ENCODE data around the gene TEAD1. TPM values are rescaled to one million over a fixed set of nuclear protein-coding genes. Genes with fewer than 3 reads are reported as not detected.

The TEAD1 gene
- total RNA-seq, 2 experiments from 2014 or later, result 1.0 to 1.5 TPM

DNA sequence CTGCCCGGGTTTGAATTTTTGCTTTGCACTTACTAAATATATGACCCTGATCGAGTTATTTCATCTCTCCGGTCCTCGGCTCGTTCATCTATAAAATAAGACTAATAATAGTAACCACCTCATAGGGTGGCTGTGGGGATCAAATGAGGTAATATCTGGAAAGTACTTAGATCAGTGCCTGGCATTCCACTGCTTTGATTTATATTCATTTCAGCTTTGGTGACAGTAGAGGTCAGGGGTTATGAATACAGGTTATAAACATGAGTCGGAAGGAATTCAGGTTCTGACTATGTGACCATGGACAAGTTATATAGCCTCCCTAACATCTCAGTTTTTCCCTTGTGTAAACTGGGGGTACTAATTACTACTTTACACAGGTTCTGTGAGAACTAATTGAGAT lies 2.9 kb upstream of the TEAD1 start:
- ChIA-PET CTCF (interaction anchor here (0.6 kb wide), 1 partner anchor 336 kb away, joined by 3 read pairs; no protein-coding TSS in a partner anchor), POLR2A (no interaction called here)
- peaks cover 8% of the 10 kb centered on the region for H3K4me1 Mint-ChIP-seq (ENCODE audit: low read depth)
- no peak overlapping the region for H3K27ac Mint-ChIP-seq
- peaks cover 57% of the 10 kb centered on the region for H3K27me3 Mint-ChIP-seq
- no peak overlapping the region for H3K4me3 Mint-ChIP-seq
- H3K9me3 Mint-ChIP-seq, result no peaks in the 10 kb centered on the region
- no peak for DNase-seq
- H3K36me3 Mint-ChIP-seq, result no peaks in the 10 kb centered on the region
- intact Hi-C loops (cut with micrococcal nuclease), result loop anchor here (5.0 to 10.0 kb wide), 4 partner anchors 216 to 996 kb away; partner anchors contain the start of genes FAR1 and USP47

DNA sequence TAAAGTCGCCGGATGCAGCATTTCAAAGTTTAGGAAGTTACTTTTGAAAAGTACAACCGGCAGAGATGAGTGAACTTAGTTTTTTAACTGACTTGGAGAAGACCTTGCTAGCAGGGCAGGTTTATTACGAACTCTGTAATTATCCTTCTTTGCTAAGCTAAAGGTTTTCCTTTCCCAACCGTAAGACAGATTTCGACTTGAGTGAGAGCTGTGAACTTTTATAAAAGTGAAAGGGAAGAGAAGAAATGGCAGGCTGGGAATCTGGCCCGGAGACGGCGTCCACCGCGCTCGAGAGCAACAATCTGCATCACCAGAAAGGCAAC lies 659 bp upstream of the TEAD1 start:
- DNase-seq, result no peak
- intact Hi-C loops (cut with micrococcal nuclease), result loop anchor here (5.0 to 10.0 kb wide), 4 partner anchors 214 to 994 kb away; partner anchors contain the start of genes FAR1 and USP47
- CTCF ChIA-PET, result no interaction called here

DNA sequence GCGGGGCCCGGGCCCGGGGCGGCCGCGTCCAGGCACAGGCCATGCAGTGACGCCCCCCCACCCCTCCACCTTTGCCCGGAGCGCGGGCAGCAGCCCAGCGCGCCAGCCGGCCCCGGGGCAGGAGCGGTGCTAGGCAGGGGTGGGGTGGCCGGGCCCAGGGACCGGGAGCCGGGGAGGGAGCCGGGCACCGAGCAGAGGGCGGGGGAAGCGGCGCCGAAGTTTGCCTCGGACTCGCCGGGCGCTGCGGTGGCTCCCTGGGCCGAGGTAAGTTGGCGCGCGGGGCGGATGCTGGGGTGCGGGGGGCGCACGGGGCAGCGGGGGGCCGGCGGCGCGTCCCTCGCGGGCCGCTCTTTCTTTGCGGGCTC lies 332 bp downstream of the TEAD1 start:
- peaks cover 61% of the 10 kb centered on the region for H3K27me3 Mint-ChIP-seq
- intact Hi-C loops (cut with micrococcal nuclease), result loop anchor here (5.0 to 10.0 kb wide), 4 partner anchors 213 to 993 kb away; partner anchors contain the start of genes FAR1 and USP47
- ChIA-PET POLR2A (no interaction called here), CTCF (no interaction called here)
- H3K4me3 Mint-ChIP-seq, result no peak overlapping the region
- peaks cover 8% of the 10 kb centered on the region for H3K4me1 Mint-ChIP-seq (ENCODE audit: low read depth)
- no peak overlapping the region for H3K27ac Mint-ChIP-seq
- no peaks in the 10 kb centered on the region for H3K36me3 Mint-ChIP-seq
- H3K9me3 Mint-ChIP-seq, result no peaks in the 10 kb centered on the region
- no peak for DNase-seq

More for the DNA sequence above, 659 bp upstream of the TEAD1 start:
- H3K27ac Mint-ChIP-seq, result no peak overlapping the region
- no peaks in the 10 kb centered on the region for H3K36me3 Mint-ChIP-seq
- peak overlapping the region; percentile 76 for H3K4me3 Mint-ChIP-seq
- peaks cover 61% of the 10 kb centered on the region for H3K27me3 Mint-ChIP-seq
- peaks cover 8% of the 10 kb centered on the region for H3K4me1 Mint-ChIP-seq (ENCODE audit: low read depth)
- POLR2A ChIA-PET, result no interaction called here
- no peaks in the 10 kb centered on the region for H3K9me3 Mint-ChIP-seq

DNA sequence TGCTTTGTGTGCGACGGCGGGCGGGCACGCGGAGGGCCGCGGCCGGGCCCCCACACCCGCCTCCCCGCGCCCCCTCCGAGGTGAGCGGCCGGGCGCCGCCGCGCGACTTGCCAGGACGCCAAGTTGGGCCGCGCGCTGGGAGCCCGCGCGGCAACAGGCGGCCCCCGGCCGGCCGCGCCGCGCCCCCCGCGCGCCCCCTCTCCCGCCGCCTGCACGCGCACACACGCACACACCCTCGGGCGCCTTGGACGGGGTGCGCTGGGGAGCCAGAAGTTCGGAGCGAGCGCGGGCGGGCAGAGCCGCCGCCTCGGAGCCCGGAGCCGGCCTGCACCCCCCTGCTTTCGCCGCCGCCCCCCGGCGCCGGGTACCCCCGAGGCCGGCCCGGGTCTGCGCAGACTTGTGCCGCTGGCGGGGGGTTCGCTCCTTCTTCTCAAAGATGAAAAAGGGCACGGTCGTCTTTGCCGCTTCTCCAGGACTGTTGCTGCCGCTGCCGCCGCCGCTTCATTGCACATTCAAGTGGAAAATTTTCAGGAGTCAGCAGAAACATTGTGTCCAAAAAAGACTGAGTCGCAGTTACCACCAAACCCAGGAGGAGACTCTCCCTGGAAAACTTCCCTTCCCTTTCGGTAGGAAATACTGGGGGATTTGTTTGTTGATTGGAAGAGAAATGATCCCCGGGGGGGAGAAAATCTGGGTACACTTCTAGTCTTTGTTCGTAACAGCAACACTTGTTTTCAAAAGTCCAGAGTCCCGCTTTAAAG lies 895 bp downstream of the TEAD1 start:
- intact Hi-C loops (cut with micrococcal nuclease), result loop anchor here (5.0 to 10.0 kb wide), 4 partner anchors 212 to 992 kb away; partner anchors contain the start of genes FAR1 and USP47
- H3K4me1 Mint-ChIP-seq (ENCODE audit: low read depth), result peaks cover 9% of the 10 kb centered on the region

DNA sequence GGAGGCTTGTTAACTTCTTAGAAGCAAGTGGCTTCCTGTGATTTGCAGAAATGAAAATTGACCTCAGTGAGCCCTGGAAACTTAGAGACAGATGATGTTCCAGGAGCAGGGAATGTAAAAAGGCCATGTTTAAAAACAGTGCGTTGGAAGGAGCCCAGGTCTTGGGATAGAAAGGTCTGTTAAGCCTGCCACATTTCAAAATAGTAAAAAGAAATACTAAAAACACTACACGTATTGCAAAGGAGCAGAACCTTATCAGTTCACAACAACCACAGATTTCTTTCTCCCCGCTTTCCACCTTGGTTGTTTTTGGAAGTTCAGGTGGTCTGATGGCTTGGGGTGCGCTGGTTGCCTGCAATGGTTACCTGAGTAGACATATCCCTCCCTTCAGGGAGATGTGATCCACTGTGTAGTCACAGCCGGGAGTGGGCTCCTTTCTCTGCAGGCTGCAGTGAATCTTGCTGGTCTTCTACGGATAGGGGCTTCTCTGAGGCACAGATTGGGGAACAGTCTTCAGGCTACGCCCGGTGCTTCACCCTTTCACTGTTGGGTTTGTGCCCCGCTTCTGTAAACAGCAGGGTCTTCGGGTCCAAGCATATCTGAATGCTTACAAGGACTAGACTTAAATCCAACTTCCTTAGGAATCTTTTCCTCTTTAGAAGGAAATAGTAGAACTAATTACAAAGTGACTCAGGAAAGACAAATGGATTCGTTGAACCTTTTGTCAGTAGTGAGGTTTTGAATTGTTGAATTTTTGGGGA lies 1.9 kb downstream of the TEAD1 start:
- POLR2A ChIA-PET, result no interaction called here
- H3K27me3 Mint-ChIP-seq, result peaks cover 68% of the 10 kb centered on the region
- DNase-seq, result no peak
- no peak overlapping the region for H3K27ac Mint-ChIP-seq
- H3K36me3 Mint-ChIP-seq, result no peaks in the 10 kb centered on the region
- H3K9me3 Mint-ChIP-seq, result no peaks in the 10 kb centered on the region
- CTCF ChIA-PET, result interaction anchor here (0.7 kb wide), 1 partner anchor 709 kb away, joined by 3 read pairs; no protein-coding TSS in a partner anchor
- peaks cover 13% of the 10 kb centered on the region for H3K4me1 Mint-ChIP-seq (ENCODE audit: low read depth)
- H3K4me3 Mint-ChIP-seq, result no peak overlapping the region
- intact Hi-C loops (cut with micrococcal nuclease), result loop anchor here (2.0 to 10.0 kb wide), 3 partner anchors 43 to 831 kb away; partner anchors contain the start of gene USP47

More for the DNA sequence above, 895 bp downstream of the TEAD1 start:
- ChIA-PET POLR2A (no interaction called here), CTCF (no interaction called here)
- peaks cover 60% of the 10 kb centered on the region for H3K27me3 Mint-ChIP-seq
- H3K27ac Mint-ChIP-seq, result no peak overlapping the region
- H3K36me3 Mint-ChIP-seq, result no peaks in the 10 kb centered on the region
- peak overlapping the region; percentile 60 for H3K4me3 Mint-ChIP-seq
- peak; percentile 11 for DNase-seq
- H3K9me3 Mint-ChIP-seq, result no peaks in the 10 kb centered on the region

DNA sequence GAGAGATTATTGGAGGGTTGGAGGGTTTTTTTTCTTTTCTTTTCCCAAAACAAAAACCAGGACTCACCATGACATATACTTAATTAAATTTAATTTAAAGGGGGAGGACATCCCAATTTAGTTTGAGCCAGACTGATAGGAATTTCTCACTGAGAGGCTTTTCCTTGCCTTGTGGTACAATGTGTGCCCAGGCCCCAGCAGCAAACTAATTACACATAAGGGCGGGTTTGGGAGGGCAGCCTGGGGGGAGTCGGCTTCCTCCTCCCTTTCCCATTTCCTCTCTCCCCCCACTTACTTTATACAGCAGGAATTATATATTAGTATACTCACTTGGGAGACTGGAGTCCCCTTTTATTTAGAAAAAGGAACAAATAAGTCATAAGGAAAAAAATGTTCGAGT lies 2.9 kb downstream of the TEAD1 start:
- Mint-ChIP-seq H3K27me3 (peaks cover 67% of the 10 kb centered on the region), H3K36me3 (no peaks in the 10 kb centered on the region), H3K4me1 (ENCODE audit: low read depth) (peaks cover 13% of the 10 kb centered on the region), H3K27ac (no peak overlapping the region), H3K9me3 (no peaks in the 10 kb centered on the region), H3K4me3 (no peak overlapping the region)
- no peak for DNase-seq
- CTCF ChIA-PET, result no interaction called here
- POLR2A ChIA-PET, result no interaction called here
- intact Hi-C loops (cut with micrococcal nuclease), result loop anchor here (2.0 to 10.0 kb wide), 3 partner anchors 42 to 832 kb away; partner anchors contain the start of gene USP47

DNA sequence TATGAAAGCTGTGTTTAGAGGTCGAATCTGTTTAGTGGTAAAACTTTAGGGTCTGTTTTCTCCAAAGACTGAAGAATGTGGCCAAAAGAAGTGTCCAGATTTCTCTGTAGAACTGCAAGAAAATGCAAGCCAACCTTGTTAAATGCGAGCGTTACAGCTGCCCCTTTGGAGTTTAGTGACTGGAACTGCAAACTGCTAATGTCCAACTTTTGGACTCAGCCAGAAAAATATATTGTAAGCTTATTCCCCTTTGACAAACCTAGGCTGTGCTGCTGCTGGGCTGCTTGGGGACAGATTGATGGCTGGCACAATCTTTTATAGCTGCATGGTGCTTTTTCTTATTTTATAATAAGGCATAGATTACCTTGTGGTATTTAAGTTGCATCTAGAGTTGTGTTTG lies 3.9 kb downstream of the TEAD1 start:
- ChIA-PET POLR2A (no interaction called here), CTCF (interaction anchor here (0.6 kb wide), 1 partner anchor 210 kb away, joined by 4 read pairs; no protein-coding TSS in a partner anchor)
- DNase-seq, result no peak
- H3K27me3 Mint-ChIP-seq, result peaks cover 71% of the 10 kb centered on the region
- no peak overlapping the region for H3K27ac Mint-ChIP-seq
- peaks cover 13% of the 10 kb centered on the region for H3K4me1 Mint-ChIP-seq (ENCODE audit: low read depth)
- intact Hi-C loops (cut with micrococcal nuclease), result loop anchor here (10.0 kb wide), 2 partner anchors 527 to 833 kb away; partner anchors contain the start of gene USP47
- H3K4me3 Mint-ChIP-seq, result no peak overlapping the region
- no peaks in the 10 kb centered on the region for H3K36me3 Mint-ChIP-seq
- no peaks in the 10 kb centered on the region for H3K9me3 Mint-ChIP-seq

DNA sequence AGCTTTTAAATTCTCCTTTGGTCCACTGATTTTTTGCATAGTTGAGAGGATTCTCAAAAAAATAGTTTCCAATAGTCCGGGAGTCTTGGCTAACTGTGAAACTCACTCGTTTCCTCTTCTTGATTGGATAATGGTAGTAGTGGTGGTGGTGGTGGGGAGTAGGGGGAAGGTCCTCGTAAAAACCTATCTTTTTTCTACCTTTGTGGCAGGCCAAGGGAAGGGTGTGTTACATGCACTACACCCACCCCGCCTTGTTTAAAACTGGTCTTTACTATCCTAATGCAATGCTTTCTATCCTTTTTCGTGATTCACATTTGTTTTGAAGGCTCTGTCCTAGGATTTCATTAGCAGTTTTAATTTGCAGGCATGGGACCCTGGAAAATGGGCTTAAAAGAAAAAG lies 4.8 kb downstream of the TEAD1 start:
- intact Hi-C loops (cut with micrococcal nuclease), result loop anchor here (10.0 kb wide), 2 partner anchors 526 to 834 kb away; partner anchors contain the start of gene USP47
- ChIA-PET CTCF (no interaction called here), POLR2A (no interaction called here)
- no peak overlapping the region for H3K27ac Mint-ChIP-seq
- no peak overlapping the region for H3K4me3 Mint-ChIP-seq
- no peak for DNase-seq
- H3K4me1 Mint-ChIP-seq (ENCODE audit: low read depth), result peaks cover 8% of the 10 kb centered on the region
- no peaks in the 10 kb centered on the region for H3K9me3 Mint-ChIP-seq
- H3K27me3 Mint-ChIP-seq, result peaks cover 70% of the 10 kb centered on the region
- no peaks in the 10 kb centered on the region for H3K36me3 Mint-ChIP-seq

DNA sequence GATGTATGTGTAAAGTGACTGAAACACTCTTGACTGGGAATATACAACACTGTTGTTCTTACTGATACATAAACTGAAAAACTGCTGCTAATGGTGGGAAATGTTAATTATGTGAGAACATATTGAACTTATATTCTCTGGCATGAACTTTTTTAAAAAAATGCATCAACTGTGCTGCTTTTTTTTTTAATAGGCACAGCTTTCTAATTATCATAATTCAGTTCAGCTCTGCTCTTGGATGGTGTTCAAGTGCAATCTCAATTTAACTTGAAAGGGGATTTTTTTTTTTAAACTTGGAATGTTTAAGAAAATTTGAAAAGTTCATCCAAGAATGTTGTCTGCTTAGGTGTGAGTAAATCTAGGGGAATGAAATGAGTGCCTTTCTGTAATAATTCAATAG lies 5.2 kb downstream of the TEAD1 start:
- Mint-ChIP-seq H3K36me3 (no peaks in the 10 kb centered on the region), H3K9me3 (no peaks in the 10 kb centered on the region), H3K4me1 (ENCODE audit: low read depth) (peaks cover 8% of the 10 kb centered on the region), H3K27ac (no peak overlapping the region), H3K27me3 (peaks cover 72% of the 10 kb centered on the region), H3K4me3 (no peak overlapping the region)
- intact Hi-C loops (cut with micrococcal nuclease), result loop anchor here (10.0 kb wide), 2 partner anchors 525 to 835 kb away; partner anchors contain the start of gene USP47
- CTCF ChIA-PET, result no interaction called here
- DNase-seq, result no peak
- POLR2A ChIA-PET, result no interaction called here

DNA sequence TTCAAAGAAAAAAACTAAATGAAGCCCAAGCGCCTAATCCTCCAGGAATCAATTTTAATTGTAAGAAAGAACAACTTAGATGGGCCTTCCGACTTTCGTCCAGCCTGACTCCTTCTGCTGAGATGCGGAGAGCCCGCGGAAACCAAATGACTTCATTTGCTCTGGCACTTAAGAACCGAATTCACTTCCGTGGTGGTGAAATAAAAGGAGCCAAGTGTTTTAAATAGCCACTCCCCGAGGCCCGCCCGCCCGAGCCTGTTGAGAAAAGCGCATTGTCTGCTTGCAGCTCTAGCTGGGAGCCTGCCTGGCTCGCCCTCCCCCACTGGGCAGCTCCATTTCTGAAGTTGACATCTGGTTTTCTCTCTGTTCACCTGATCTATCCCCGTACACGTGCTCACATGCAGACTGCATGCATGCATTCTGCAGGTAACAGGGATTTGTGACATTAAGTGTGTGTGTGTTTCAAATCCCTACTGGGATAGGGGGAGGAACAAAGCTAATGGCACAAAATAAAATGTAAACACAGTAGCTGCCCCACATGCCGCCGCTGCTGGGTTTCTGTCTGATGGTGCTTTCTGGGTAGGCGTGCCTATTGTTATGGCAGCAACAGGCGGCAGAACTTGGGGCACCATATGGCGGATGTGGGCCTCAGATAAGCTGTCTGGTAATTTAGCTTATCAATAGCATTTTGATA lies 6.2 kb downstream of the TEAD1 start:
- Mint-ChIP-seq H3K9me3 (no peaks in the 10 kb centered on the region), H3K27me3 (peaks cover 75% of the 10 kb centered on the region), H3K27ac (no peak overlapping the region), H3K36me3 (no peaks in the 10 kb centered on the region), H3K4me3 (no peak overlapping the region), H3K4me1 (ENCODE audit: low read depth) (peaks cover 6% of the 10 kb centered on the region)
- ChIA-PET CTCF (no interaction called here), POLR2A (no interaction called here)
- peak; percentile 26 for DNase-seq
- intact Hi-C loops (cut with micrococcal nuclease), result no loop called here

DNA sequence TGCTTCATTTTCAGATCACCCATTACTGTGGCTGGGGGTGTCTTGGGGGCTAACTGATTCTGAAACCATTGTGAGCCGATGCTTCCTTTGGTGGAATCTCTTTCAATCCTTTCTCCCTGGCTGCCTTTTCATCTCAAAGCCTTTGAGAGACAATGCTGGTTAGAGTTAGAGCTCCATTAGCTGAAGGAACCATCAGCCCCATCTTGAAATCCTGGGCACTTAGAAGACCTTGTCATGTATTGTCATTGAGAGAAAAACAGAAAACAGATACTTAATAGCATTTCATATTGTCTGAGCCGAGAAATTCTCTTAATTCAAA lies 6.7 kb downstream of the TEAD1 start:
- Mint-ChIP-seq H3K36me3 (no peaks in the 10 kb centered on the region), H3K27me3 (peaks cover 72% of the 10 kb centered on the region), H3K9me3 (no peaks in the 10 kb centered on the region), H3K4me3 (no peak overlapping the region), H3K27ac (no peak overlapping the region), H3K4me1 (ENCODE audit: low read depth) (peaks cover 6% of the 10 kb centered on the region)
- DNase-seq, result no peak
- intact Hi-C loops (cut with micrococcal nuclease), result no loop called here
- CTCF ChIA-PET, result no interaction called here
- POLR2A ChIA-PET, result no interaction called here

DNA sequence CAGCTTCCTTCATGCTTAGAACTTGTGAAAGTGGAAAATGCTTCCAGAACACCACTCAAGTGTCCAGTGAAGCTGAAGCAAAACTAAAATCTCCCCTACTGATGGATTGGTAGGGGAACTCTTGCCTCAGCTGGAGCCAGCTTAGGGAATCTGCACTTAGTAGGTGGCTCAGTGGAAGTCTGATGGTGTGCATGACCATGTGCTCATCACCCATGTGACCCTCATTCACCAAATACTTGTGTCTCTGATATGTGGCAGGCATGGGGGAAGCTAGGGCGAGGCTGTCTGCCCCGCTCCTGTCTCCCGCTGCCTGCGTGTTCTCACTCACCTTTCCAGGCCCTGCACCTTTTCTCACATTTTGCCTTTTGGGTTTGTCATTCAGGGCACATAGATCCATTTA lies 7.2 kb downstream of the TEAD1 start:
- CTCF ChIA-PET, result no interaction called here
- no peak overlapping the region for H3K27ac Mint-ChIP-seq
- H3K4me1 Mint-ChIP-seq (ENCODE audit: low read depth), result peaks cover 6% of the 10 kb centered on the region
- peaks cover 66% of the 10 kb centered on the region for H3K27me3 Mint-ChIP-seq
- no peaks in the 10 kb centered on the region for H3K36me3 Mint-ChIP-seq
- POLR2A ChIA-PET, result no interaction called here
- no peak for DNase-seq
- H3K9me3 Mint-ChIP-seq, result no peaks in the 10 kb centered on the region
- H3K4me3 Mint-ChIP-seq, result no peak overlapping the region
- intact Hi-C loops (cut with micrococcal nuclease), result no loop called here
